OCI-LY7 (cell line): Measurements from ENCODE around the gene ULBP1.

ENCODE experiments used
- EZH2phosphoT487 ChIP-seq: fragments of 200-600 bp; sonication (generic); IDR thresholded peaks from 2 replicates; pipeline ENCODE4 v1.6.1; 2018; ENCODE audit warnings: low read depth, borderline replicate concordance, mild to moderate bottlenecking, mixed run types, antibody characterized with exemption, low read length, moderate library complexity, mixed read lengths
- TF ChIP-seq, protein P1 (sequence below): fragments of 200-600 bp; sonication (generic); conservative IDR thresholded peaks from 2 replicates; pipeline ENCODE4 v1.5.1; 2014; ENCODE audit warnings: mild to moderate bottlenecking, antibody characterized with exemption, low read length, moderate library complexity, mixed read lengths

GRCh38 chr6:149939356-149939648, 24.4 kb upstream of the ULBP1 start:
- TF ChIP-seq, protein P1, sequence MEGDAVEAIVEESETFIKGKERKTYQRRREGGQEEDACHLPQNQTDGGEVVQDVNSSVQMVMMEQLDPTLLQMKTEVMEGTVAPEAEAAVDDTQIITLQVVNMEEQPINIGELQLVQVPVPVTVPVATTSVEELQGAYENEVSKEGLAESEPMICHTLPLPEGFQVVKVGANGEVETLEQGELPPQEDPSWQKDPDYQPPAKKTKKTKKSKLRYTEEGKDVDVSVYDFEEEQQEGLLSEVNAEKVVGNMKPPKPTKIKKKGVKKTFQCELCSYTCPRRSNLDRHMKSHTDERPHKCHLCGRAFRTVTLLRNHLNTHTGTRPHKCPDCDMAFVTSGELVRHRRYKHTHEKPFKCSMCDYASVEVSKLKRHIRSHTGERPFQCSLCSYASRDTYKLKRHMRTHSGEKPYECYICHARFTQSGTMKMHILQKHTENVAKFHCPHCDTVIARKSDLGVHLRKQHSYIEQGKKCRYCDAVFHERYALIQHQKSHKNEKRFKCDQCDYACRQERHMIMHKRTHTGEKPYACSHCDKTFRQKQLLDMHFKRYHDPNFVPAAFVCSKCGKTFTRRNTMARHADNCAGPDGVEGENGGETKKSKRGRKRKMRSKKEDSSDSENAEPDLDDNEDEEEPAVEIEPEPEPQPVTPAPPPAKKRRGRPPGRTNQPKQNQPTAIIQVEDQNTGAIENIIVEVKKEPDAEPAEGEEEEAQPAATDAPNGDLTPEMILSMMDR = no peak
- TF ChIP-seq EZH2phosphoT487 = peak; percentile 2; the same call in 1 of the 2 replicates
